Left hindlimb (tissue), 1 donor: Measurements from ENCODE around the gene DNM2.
"Not testable (repeated sequence)": the region's sequence is repeated elsewhere in the genome, so short reads cannot be mapped to it uniquely, and the experiment has no call there.

Experiments
- DNase-seq: peaks from one replicate; pipeline ENCODE4 v3.0.0-alpha.2; 2018

The DNM2 gene

DNA sequence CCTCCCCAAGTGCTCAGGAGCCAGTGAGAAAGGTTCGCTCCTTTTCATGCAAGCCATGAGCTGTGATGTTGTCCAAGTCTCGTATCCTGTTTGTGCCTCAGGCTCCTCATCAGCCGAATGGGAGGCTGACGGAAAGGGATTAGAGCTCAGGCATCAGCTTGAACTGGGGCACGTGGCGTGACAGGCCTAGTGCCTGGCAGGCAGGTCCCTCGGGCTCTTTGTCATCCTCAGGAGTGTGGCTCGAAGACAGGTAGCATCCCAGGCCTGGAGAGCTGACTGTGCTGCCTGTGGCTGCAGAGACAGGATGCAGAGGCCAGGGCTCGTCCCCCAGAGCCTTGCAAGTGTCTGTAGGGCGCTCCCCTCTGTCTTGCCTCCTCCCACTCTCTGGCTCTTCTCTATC is 38.5 kb downstream of the DNM2 start:
- no peak for DNase-seq

DNA sequence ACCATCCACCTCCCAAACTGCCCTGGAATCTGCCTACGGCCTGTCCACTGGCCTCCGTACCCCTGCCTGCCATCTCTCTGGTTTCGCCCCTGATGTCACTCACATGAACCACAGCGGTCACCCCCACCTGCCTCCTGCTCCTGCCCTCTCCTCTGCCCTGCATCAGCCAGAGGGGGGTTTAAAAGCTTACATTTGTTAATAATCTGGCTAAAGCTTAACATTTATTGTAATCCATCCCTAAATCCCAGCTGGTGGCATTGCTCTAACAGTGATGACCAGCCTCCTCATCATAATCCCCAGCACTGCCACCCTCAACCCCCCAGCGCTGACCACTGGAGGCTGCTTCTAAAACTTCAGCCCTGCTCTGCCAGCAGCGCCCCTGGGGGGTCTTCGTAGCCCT is 38.9 kb downstream of the DNM2 start:
- no peak for DNase-seq

DNA sequence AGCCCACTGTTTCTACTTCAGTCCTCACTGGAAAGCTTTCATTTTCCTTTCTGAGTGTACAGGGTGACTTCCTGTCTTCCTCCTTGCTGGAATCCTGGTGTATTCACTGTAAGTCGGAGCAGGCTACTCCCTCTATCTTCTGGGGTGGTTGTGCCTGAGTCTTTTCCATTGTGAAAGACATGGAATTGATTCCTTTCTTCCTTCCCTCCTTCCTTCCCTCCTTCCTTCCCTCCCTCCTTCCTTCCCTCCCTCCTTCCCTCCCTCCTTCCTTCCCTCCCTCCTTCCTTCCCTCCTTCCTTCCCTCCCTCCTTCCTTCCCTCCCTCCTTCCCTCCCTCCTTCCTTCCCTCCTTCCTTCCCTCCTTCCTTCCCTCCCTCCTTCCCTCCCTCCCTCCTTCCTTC is 40.2 kb downstream of the DNM2 start:
- not testable (repeated sequence) for DNase-seq

DNA sequence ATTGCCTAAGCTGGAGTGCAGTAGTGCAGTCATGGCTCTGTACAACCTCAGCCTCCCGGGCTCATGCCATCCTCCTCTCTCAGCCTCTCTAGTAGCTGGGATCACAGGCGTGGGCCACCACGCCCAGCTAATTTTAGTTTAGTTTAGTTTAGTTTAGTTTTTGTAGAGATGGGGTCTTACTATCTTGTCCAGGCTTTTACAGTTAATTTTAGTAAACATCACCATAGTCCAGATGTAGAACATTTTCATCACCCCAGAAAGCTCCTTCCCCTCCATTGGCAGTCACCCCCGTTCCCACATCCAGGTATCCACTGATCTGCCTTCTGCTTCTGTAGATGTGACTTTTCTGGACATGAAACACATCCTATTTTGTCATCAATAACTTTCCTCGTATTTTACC is 41.1 kb downstream of the DNM2 start:
- no peak for DNase-seq

DNA sequence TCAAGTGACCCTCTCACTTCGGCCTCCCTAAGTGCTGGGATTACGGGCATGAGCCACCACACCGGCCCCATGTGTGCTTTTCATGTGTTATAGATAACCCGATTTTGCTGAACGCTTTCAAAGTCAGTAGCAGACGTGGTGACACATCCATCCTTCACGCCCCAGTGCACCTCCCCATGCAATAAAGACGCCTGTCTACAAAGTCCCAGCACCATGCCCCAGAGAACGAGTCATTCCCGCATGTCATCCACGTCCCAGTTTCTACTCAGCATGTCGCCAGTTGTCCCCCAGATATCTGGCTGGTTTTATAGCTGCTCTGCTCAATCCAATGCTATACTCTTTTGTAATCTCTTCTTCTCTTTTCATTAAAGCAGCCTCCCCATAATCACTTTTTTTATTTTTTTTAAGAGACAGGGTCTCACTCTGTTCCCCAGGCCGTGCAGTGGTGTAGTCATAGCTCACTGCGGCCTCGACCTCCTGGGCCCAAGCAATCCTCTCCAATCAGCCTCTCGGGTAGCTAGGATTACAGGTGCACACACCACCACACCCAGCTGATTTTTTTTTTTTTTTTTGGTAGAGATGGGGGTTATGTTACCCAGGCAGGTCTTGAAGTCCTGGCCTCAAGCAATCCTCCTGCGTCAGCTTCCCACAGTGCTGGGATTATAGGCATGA is 42.5 kb downstream of the DNM2 start:
- DNase-seq = no peak

DNA sequence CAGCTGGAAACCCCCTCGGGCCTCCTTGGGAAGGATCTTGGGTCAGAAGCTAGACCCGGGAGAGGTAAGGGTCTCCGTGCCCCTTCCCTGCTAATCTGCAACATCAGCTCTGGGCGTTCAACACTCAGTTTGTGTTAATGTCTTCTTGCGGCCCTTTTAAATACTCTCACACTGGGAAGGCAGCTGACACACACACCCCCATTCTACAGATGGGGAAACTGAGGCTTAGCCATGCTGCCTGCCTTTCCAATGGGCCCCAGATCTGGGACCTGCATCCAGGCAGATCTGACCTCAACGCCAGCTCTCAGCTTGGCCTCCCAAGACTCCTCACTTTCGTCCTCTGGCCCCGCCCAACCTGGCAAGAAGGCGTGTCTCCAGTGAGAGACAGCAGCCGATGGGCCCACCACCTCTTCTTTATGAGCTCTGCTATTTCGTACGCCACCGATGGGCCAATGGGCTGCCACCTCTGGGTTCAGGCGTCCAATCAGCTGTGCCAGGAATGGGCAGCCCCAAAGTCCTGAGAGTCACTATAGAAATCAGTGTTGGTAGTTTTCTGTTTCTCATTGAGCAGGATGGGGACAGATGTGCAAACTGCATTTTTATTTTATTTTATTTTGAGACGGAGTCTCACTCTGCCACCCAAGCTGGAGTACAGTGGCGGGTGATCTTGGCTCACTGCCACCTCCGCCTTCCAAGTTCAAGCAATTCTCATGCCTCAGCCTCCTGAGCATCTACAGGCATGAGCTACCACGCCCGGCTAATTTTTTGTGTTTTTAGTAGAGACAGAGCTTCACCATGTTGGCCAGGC is 43.8 kb downstream of the DNM2 start:
- DNase-seq = no peak

DNA sequence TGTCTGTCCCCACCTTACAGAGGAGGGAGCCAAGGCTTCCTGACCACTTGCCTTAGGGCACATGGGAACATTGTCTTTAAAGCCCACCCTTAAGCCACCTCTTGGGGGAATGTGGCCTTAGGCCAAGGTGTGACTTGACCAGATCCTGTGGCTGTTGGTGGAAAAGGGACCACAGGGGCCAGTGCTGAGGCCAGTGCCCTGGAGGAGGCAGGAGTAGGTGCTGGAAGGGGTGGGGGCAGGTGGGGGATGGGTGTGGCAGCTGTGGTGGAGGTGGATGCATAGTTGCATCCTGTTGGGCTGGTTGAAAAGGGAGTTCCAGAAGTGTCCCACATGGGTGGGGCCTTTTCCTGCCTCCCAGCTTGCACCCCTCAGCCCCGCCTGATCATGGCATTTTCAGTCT is 44.8 kb downstream of the DNM2 start:
- no peak for DNase-seq

DNA sequence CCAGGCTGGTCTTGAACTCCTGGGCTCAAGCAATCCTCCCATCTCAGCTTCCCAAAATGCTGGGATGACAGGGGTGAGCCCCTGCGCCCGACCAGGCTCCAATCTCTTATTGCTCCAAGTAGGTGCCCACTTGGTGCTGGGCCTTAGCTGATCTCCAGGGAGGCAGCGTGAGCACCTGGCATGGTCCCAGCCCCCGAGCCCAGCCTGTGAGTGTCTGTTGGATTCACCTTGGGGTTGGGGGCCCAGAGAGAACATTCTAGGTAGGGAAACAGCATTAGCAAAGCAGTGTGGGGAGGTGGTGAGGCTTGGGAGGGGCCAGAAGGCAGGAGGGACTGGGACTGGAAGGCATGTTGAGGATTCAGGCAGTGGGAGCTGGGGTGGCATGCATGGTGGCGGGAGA is 45.5 kb downstream of the DNM2 start:
- no peak for DNase-seq

DNA sequence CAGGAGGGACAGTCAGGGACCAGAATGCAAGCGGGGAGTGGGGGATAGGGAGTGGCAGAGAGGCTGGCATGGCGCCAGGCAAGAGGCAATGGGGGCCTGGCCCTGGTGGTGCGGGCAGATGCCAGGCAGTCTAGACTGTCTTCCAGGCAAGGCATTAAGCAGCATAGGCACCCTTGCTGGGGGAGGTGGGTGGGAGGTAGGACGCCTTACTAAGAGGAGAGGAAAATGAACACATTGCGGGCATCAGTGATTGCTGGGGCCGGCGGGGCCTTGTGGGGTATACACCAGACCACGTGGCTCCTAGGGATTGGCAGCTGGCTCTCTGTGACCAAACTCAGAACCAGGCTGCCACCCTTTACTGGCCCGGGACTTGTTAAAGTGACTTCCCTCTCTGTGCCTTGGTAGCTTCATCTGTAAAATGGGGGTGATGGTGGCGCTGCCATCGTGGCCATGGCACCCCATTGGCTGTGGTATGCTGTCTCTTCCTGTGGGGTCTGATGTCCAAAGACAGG is 46.0 kb downstream of the DNM2 start:
- no peak for DNase-seq

DNA sequence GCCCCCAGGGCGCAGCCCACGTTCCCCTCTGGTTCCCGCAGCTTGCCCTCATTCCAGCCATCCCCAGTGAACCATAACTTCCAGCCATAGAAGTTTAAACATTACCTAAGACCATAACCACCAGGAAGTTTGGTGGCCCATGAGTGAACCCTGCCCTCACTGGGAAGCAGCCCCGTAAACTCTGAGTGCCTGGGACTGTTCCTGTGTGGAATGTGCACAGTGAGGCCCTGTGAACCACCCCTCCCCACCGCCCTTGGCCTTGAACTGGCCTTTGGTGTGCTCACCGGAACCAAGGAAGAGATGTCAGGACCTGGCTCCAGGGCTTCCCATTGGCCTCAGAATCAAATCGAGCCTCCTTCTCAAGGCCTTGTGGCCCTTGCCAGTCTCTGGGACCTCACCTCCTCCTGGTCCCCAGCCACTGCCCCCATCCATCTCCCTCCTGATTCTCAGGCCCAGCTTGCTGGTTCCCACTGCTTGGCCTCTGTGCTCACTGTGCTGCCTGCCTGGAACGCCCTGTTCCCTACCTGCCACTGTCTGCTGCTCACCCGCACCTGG is 46.5 kb downstream of the DNM2 start:
- no peak for DNase-seq

DNA sequence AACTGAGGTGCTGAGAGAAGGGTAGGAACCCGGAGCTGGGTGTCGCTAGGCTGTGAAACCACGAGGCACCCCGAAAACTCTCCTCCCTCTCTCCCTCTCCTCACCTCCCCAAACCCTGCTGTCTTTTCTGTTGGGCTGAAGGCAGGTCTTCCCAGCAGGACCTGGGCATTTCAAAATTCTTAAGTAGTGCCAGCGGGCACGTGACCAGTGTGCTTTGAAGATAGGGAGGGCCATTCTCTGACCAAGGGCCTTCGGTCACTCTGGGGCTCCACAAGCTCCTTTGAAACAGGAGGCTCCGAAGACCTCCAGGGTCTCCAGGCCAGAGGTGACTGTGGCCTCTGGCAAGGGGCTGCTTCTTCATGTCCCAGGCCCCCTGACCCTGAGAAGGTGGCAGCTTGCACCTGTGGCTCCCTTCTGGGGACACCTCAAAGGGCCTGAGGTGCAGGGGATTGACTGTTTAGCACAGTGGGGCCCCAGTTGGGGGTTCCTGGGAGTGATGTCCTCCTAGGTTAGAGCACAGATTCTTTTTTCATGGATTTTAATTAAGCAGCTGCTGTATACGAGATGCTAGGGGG is 48.3 kb downstream of the DNM2 start:
- DNase-seq = no peak

DNA sequence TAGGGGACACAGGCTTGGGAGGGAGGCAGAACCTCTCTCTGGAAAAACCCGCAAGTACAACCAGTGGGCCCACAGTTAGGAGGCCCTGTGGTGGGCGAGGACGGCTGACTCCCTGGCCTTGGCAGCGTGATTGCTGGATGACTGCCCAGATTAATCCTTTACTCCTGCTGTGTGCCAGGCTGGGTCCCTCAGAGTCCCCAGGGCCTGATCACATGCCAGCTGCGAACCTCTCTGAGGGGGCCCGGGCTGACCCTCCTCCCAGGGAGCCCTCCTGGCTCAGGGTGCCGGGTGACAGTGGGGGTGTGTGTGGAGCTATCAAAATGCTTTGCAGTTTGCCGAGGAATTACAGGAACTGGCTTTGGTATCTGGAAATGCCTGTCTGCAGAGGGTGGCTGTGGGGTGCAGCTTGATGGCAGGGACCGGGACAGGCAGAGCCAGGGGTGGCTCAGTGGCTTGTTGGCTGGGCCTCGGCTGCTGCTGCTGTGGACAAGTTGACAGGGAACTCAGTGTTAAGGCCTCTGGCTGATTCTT is 48.9 kb downstream of the DNM2 start:
- no peak for DNase-seq

DNA sequence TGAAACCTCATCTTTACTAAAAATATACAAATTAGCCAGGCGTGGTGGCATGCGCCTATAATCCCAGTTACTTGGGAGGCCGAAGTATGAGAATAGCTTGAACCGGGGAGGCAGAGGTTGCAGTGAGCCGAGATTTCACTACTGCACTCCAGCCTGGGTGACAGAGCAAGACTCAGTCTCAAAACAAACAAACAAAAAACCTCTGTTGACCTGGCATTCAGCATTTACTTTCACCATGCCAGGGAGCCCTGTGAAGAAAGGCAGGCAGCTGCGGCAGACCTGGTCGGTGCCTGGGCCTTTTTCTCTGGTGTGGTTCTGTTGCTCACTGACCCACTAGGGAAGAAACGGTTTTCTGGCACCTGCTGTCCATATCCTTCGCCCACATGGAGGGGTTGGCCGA is 49.8 kb downstream of the DNM2 start:
- DNase-seq = no peak

DNA sequence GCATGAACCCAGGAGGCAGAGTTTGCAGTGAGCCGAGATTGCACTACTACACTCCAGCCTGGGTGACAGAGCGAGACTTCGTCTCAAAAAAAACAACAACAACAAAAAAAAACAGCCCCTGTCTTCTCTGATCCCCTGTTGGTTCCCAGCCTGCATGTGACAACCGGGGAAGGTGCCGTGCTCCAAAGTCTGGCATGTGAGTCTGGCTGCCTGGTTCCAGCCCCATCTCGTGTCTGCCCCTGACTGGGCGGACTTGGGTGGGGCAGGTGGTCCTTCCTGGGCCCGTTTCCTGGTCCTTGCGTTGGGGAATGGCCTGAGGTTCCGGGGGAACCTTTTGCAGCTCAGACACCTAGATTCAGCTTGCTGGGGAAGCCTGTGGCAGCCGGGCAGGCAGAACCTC is 50.5 kb downstream of the DNM2 start:
- no peak for DNase-seq

DNA sequence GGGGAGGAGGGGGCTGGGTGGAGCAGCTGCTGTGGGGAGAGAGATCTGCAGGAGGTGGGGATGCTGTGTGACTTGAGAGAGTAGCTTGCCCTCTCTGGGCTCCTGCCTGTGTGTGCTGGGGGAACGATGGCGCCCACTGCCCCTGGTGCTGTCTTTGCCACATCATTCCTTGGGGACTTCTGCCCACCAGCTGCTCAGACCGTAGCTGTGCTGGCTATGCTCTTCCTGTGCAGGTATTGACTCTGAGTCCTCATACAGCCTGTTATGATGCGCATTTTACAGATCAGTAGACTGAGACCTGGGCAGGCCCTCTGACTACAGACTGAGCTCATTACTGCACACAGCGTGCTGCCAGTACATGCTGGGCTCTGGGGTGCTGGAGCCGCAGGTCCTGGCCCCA is 51.1 kb downstream of the DNM2 start:
- DNase-seq = no peak

DNA sequence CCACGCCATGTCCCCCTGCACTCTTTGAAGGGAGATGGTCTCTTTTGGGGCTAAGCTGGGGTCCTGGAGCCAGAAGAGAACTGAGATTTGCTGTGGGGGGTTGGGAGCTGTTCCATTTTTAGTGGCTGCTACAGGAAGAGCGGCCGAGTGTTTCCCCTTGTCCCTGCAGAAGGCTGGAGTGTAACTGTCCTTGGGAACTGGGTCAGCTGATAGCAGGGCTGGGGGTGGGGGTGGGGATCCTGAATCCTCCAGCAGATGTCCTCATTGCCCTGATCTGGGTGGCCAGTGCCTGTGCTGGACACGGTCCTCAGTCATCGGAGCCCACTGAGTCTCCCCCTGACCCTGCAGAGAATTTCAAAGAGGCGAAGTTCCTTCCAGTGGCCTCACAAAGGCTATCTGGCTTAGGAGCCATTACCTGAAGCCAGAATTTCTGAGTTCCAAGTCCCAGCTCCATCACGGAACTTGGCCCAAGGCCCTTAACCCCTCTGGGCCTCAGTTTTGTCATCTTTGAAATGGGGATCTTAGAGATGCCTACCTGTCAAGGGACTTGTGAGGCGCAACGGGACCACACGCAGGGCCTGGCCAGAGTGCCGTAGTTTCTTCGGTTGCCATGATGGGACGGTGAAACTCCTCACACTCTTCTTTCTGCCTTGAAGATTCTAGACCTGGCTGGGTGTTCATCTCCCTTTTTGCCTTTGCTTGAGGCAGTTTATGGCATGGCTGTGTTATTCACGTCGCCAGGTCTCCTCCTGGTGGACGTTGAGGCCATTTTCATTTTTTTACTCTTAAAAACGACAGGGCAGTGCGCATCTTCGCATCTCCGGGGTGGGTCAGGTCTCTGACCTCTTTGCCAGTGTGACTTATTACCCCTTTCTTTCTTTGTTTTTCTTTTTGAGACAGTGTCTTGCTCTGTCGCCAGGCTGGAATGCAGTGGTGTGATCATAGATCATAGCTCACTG is 51.9 kb downstream of the DNM2 start:
- peak; percentile 66 for DNase-seq

DNA sequence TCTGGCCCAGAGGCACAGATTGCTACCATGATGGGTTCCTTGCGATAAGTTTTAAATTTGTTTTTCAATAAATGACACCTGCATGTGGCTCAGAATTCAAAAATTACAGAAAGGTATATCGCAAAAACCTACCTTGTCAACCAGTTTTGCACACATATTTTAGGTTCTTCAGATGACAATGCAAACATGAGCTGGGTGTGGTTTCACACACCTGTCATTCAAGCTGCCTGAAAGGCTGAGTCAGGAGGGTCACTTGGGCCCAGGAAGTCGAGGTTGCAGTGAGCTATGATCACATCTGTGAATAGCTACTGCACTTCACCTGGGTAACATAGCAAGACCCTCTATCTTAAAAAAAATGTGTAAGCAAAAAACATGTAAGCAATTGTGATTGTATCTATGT is 56.1 kb downstream of the DNM2 start:
- DNase-seq = no peak

DNA sequence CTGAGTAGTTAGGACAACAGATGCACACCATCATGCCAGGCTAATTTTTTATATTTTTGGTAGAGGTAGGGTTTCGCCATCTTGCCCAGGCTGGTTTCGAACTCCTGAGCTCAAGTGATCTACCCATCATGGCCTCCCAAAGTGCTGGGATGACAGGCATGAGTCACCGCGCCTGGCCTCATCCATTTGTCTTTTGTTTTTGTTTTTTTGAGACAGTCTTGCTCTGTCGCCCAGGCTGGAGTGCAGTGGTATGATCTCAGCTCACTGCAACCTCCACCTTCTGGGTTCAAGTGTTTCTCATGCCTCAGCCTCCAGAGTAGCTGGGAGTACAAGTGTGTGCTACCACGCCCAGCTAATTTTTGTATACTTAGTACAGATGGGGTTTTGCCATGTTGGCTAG is 57.0 kb downstream of the DNM2 start:
- no peak for DNase-seq

DNA sequence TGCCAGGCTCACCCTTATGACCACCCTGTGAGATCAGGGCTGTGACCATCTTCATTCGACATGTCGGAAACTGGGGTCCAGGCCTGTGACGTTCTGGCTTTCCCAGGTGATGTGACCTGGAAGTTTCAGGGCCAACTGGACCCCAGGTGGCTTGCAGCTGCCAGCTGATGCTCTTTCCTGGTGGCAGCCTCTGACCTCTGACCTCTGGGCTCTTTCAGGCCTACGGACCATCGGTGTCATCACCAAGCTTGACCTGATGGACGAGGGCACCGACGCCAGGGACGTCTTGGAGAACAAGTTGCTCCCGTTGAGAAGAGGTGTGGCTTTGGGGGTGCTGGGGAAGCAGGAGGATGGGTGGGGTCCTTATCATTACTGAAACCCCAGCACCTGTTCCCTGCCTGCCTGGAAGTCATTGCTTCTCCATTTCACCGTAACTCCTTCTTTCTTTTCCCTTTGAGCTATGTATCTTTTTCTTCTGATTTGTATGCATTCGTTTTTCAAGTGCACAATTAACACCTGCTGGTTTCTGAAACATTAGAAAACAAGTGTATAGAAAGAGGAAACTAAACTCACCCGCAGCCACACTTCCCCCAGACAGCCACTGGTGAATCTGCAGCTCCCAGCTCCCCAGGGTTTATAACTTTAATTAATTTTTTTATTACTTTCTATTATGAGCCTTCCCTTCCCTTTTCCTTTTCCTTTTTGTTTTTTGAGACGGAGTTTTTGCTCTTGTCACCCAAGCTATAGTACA is 59.2 kb downstream of the DNM2 start:
- no peak for DNase-seq

DNA sequence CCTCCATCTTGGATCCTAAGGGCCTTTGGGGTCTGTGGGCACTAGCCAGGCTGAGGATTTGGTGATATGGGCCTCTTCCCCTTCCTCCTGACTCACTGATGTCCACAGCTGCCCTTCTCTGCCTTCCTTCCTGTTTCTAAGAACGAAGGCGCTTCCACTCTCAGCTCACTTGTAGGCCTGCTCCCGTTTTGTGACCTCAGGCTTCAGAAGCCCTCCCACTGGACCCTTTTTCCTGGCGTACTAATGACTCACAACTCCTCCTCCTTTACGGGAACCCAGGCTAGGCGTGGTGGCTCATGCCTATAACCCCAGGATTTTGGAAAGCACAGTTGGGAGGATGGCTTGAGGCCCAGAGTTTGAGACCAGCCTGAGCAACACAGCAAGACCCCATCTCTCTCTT is 62.5 kb downstream of the DNM2 start:
- no peak for DNase-seq

DNA sequence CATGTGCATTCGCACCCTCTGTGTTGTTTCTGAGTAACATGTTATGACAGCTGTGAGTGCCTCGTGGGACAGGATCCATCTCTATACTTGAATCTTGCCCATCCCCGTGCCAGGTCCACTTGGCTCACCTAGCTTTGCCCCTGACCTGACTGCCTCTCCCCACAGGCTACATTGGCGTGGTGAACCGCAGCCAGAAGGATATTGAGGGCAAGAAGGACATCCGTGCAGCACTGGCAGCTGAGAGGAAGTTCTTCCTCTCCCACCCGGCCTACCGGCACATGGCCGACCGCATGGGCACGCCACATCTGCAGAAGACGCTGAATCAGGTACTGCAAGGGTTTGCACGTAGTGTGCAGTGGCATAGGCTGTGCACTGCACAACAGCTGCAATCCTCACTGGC is 64.9 kb downstream of the DNM2 start:
- no peak for DNase-seq

DNA sequence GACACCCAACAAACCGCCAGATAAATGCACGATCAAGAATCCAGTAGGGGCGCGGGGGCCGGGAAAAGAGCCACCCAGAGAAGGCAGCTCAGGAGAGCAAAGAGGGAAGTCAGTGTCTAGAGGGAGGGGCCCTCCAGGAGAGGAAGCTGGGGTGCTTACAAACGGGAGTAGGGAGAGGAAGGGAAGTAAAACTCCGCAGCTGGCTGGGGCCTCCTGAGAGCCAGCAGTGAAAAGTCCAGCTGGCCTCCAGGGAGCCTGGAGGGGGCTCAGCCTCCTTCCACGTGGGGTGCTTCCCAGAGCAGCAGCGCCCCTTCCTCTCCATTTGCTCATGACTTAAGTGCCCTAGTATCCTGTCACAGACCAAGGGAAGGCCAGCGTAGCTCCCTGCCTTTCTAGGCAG is 66.4 kb downstream of the DNM2 start:
- no peak for DNase-seq
